A673 (cell line): ENCODE results near the gene STUB1. TPM values are rescaled to one million over a fixed set of nuclear protein-coding genes. Genes with fewer than 3 reads are reported as not detected.

Source experiments
- BruUV-seq: library from RNA; stranded (reverse); fragments of 400-500 nt; replicated peaks from 2 replicates; lab custom pipeline; 2021; lab: Mats Ljungman, UMichigan
- CTCF ChIA-PET: fragments of 300-600 bp; sonication (Branson Sonifier 250); formaldehyde crosslinking; loops from one replicate; lab custom pipeline; 2022; ENCODE audit warnings: antibody characterized with exemption; lab: Charles Lee
- POLR2A ChIA-PET: fragments of 300-600 bp; sonication (Branson Sonifier 250); formaldehyde crosslinking; loops from one replicate; lab custom pipeline; 2022; ENCODE audit warnings: antibody characterized with exemption; ENCODE audit not compliant: low non-redundant PET; lab: Charles Lee
- DNase-seq: peaks from one replicate; pipeline ENCODE4 v3.0.0-alpha.2; 2015; ENCODE audit warnings: low spot score
- H3K27ac ChIP-seq: fragments of 200-600 bp; sonication (generic); 2 replicates; pipeline ENCODE4 v1.5.1; 2016; ENCODE audit warnings: mixed run types, low read depth, mild to moderate bottlenecking, mixed read lengths, antibody characterized with exemption, low read length; ENCODE audit not compliant: poor library complexity, severe bottlenecking
- H3K27me3 ChIP-seq: fragments of 200-600 bp; sonication (generic); replicated peaks from 2 replicates; pipeline ENCODE4 v1.6.1; 2017; ENCODE audit warnings: mixed run types, low read depth, mild to moderate bottlenecking, mixed read lengths, antibody characterized with exemption, low read length; ENCODE audit not compliant: insufficient read depth, poor library complexity
- H3K36me3 ChIP-seq: fragments of 200-600 bp; sonication (generic); 2 replicates; pipeline ENCODE4 v1.6.1; 2016; ENCODE audit warnings: mixed run types, mild to moderate bottlenecking, mixed read lengths, antibody characterized with exemption, low read length; ENCODE audit not compliant: insufficient read depth, poor library complexity, severe bottlenecking
- H3K4me1 ChIP-seq: fragments of 200-600 bp; sonication (generic); 2 replicates; pipeline ENCODE4 v1.6.1; 2017; ENCODE audit warnings: mixed run types, mild to moderate bottlenecking, mixed read lengths, antibody characterized with exemption, low read length; ENCODE audit not compliant: insufficient read depth, poor library complexity, severe bottlenecking
- H3K4me3 ChIP-seq: fragments of 200-600 bp; sonication (generic); 2 replicates; pipeline ENCODE4 v1.5.1; 2016; ENCODE audit warnings: low read depth, mixed run types, mild to moderate bottlenecking, mixed read lengths, low read length; ENCODE audit not compliant: poor library complexity, severe bottlenecking
- H3K9me3 ChIP-seq: fragments of 200-600 bp; sonication (generic); 2 replicates; pipeline ENCODE4 v1.6.1; 2016; ENCODE audit warnings: mixed run types, low read depth, mild to moderate bottlenecking, mixed read lengths, antibody characterized with exemption, low read length; ENCODE audit not compliant: poor library complexity, severe bottlenecking
- EZH2 ChIP-seq: fragments of 200-600 bp; sonication (generic); IDR thresholded peaks from 2 replicates; pipeline ENCODE4 v1.6.1; 2017; ENCODE audit warnings: borderline replicate concordance, low read depth, mild to moderate bottlenecking, mixed read lengths, antibody characterized with exemption, low read length; ENCODE audit not compliant: poor library complexity, severe bottlenecking
- intact Hi-C: fragments of 100-400 bp; cut with micrococcal nuclease; formaldehyde crosslinking; loops from one replicate; pipeline ENCODE4 v1.10.0; 2022; ENCODE audit not compliant: unreplicated experiment
- total RNA-seq: library from RNA; stranded (reverse); gene quantifications from 2 replicates; pipeline ENCODE4 v1.2.3, GENCODE V29; 2021
- TF ChIP-seq, protein P1 (sequence below): fragments of 300-800, 200-600 bp; sonication (generic); conservative IDR thresholded peaks from 2 replicates; pipeline ENCODE4 v1.5.1; 2017; ENCODE audit warnings: low read depth, mild to moderate bottlenecking, antibody characterized with exemption, low read length, moderate library complexity, mixed read lengths

Gene STUB1
- total RNA-seq, 1 experiment from 2014 or later, result 88.2 TPM

DNA sequence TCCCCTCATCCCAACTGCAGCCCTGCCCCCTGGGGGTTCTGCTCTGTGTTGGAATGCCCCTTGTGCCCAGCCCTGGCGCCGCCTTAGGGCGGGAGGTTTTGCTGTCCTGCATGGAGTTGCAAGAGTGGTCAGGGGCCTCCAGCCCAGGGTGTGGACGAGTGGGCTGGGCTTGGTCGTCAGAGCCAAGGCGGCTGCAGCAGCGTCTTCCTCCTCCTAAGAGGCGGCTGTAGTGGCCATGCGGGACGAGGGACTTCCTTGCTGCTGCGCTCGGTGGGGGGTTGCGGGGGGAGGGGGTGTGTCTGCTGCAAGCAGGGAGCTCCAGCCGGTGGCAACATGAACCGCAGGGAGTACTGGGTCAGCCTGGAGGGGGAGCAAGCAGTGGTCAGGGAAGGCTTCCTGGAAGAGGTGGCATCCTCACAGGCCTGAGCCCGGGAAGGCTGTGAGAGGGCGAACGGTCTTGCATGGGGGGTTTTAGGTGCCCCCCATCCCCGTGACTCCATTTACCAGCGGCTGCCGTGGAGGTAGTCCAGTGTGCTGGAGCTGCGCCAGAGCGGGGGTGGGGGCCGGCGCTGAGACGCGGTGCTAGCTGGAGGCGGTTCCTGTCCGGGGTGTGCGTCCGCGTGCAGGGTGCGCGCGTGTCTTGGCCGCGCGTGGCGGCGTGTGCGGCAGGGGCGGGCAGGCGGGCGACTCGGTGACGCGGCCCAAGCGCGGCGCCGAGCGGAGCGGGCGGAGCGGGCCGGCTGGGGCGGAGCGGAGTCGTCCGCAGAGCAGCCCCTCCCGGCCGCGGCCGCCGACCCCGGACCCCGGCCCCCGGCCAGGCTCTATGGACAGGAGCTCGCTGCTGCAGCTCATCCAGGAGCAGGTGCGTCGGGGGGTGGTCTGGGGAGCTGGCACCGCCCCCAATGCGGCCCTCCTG, 5.0 kb upstream of the STUB1 start, which contains the start of gene RHBDL1:
Gene RHBDL1, plus strand, starts transcription at position 704 of the 916 bp plus-strand sequence. Its CDS starts 120 bp downstream, at position 824.
- Histone ChIP-seq H3K27ac (no peak within 1 kb of the TSS), H3K27me3 (no peaks in the 10 kb centered on the region), H3K4me3 (peak within 1 kb of the TSS; percentile 43), H3K36me3 (peaks cover 34% of the 10 kb centered on the region), H3K4me1 (peaks cover 16% of the 10 kb centered on the region), H3K9me3 (no peaks in the 10 kb centered on the region)
- DNase-seq, result peak; percentile 69
- CTCF ChIA-PET, result interaction anchor here (0.6 kb wide), 1 partner anchor 174 kb away, joined by 9 read pairs; no protein-coding TSS in a partner anchor
- intact Hi-C loops, result no loop called here
- no peak for TF ChIP-seq EZH2
- TF ChIP-seq, protein P1, sequence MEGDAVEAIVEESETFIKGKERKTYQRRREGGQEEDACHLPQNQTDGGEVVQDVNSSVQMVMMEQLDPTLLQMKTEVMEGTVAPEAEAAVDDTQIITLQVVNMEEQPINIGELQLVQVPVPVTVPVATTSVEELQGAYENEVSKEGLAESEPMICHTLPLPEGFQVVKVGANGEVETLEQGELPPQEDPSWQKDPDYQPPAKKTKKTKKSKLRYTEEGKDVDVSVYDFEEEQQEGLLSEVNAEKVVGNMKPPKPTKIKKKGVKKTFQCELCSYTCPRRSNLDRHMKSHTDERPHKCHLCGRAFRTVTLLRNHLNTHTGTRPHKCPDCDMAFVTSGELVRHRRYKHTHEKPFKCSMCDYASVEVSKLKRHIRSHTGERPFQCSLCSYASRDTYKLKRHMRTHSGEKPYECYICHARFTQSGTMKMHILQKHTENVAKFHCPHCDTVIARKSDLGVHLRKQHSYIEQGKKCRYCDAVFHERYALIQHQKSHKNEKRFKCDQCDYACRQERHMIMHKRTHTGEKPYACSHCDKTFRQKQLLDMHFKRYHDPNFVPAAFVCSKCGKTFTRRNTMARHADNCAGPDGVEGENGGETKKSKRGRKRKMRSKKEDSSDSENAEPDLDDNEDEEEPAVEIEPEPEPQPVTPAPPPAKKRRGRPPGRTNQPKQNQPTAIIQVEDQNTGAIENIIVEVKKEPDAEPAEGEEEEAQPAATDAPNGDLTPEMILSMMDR, result no peak
- POLR2A ChIA-PET, result no interaction called here
- no TSS peak for BruUV-seq

DNA sequence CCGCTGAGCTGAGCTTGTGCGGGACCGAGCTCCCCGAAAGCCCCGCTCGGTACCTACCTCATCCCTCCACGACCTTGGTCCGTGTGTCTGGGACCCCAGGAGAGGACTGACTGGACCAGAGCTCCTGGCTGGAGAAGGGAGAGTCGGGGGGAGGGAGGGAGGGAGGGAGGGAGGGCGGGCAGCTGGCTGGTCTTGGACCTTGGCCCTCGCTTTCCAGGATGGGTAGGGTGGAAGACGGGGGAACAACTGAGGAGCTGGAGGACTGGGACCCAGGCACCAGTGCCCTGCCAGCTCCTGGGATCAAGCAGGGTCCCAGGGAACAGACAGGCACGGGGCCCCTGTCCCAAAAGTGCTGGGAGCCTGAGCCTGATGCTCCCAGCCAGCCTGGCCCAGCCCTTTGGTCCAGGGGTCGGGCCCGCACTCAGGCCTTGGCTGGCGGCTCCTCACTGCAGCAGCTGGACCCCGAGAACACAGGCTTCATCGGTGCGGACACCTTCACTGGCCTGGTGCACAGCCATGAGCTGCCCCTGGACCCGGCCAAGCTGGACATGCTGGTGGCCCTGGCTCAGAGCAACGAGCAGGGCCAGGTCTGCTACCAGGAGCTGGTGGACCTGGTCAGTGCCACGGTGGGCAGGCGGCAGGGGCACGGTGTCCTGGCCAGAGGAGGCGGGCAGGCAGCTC, 4.2 kb upstream of the STUB1 start:
- H3K27ac ChIP-seq, result no peak overlapping the region
- peak overlapping the region; percentile 43 for H3K4me3 ChIP-seq
- TF ChIP-seq, protein P1, result no peak
- TF ChIP-seq EZH2, result no peak
- H3K36me3 ChIP-seq, result peaks cover 26% of the 10 kb centered on the region
- ChIA-PET POLR2A (no interaction called here), CTCF (interaction anchor here (0.6 kb wide), 1 partner anchor 64 kb away, joined by 5 read pairs; no protein-coding TSS in a partner anchor)
- intact Hi-C loops, result no loop called here
- no TSS peak for BruUV-seq
- H3K4me1 ChIP-seq, result peaks cover 18% of the 10 kb centered on the region
- no peak for DNase-seq
- no peaks in the 10 kb centered on the region for H3K9me3 ChIP-seq
- H3K27me3 ChIP-seq, result no peaks in the 10 kb centered on the region

DNA sequence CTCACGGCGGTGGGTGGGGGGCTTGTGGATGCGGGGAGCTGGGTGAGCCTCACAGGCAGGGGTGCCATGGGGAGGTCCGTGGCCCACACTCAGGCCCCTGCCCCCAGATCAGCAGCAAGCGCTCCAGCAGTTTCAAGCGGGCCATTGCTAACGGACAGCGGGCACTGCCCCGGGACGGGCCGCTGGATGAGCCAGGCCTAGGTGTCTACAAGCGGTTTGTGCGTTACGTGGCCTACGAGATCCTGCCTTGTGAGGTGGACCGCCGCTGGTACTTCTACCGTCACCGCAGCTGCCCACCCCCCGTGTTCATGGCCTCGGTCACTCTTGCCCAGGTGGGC, 3.7 kb upstream of the STUB1 start:
- DNase-seq, result no peak
- H3K27ac ChIP-seq, result no peak overlapping the region
- ChIA-PET POLR2A (no interaction called here), CTCF (interaction anchor here (0.6 kb wide), 1 partner anchor 63 kb away, joined by 5 read pairs; no protein-coding TSS in a partner anchor)
- BruUV-seq, result no TSS peak
- no peaks in the 10 kb centered on the region for H3K27me3 ChIP-seq
- TF ChIP-seq, protein P1, result no peak
- TF ChIP-seq EZH2, result no peak
- no peak overlapping the region for H3K4me3 ChIP-seq
- peaks cover 25% of the 10 kb centered on the region for H3K36me3 ChIP-seq
- H3K9me3 ChIP-seq, result no peaks in the 10 kb centered on the region
- H3K4me1 ChIP-seq, result peaks cover 23% of the 10 kb centered on the region
- intact Hi-C loops, result no loop called here
